Measurements from ENCODE around the gene JAM3.

DNA sequence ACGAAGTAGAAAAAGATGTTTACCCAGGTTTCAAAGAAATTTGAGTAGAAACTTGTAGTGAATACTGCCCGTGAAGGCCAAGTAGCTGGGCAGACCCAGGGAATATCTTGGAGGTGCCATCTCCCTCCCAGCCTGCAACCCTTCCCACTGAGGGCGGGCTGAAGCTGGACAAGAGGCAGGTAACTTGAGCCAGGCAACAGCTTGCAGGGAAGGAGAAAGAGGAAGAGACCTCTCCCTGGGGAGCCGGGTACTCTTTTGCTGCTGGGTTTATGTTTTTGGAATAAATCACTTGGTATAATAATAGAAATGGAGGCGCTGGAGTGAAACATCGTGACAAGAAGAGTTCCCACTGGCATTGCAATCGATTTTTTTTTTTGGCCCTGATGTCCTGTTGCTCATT is 49.4 kb upstream of the JAM3 start:
- no peak for TF ChIP-seq EZH2 (optimal IDR thresholded peaks at IDR 0.05; ENCODE audit: low read depth, low read length)
- TF ChIP-seq, protein P1, sequence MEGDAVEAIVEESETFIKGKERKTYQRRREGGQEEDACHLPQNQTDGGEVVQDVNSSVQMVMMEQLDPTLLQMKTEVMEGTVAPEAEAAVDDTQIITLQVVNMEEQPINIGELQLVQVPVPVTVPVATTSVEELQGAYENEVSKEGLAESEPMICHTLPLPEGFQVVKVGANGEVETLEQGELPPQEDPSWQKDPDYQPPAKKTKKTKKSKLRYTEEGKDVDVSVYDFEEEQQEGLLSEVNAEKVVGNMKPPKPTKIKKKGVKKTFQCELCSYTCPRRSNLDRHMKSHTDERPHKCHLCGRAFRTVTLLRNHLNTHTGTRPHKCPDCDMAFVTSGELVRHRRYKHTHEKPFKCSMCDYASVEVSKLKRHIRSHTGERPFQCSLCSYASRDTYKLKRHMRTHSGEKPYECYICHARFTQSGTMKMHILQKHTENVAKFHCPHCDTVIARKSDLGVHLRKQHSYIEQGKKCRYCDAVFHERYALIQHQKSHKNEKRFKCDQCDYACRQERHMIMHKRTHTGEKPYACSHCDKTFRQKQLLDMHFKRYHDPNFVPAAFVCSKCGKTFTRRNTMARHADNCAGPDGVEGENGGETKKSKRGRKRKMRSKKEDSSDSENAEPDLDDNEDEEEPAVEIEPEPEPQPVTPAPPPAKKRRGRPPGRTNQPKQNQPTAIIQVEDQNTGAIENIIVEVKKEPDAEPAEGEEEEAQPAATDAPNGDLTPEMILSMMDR (IDR thresholded peaks at IDR 0.05; ENCODE audit: low read length), result no peak
- no peak for TF ChIP-seq EZH2phosphoT487 (IDR thresholded peaks at IDR 0.05; ENCODE audit: low read length)
